ENCODE data around the gene UGT1A7. TPM values are rescaled to one million over a fixed set of nuclear protein-coding genes. Genes with fewer than 3 reads are reported as not detected.

The UGT1A7 gene
- polyA plus RNA-seq, 3 donors, result not detected

GRCh38 chr2:233650981-233651380 is 30.7 kb upstream of the UGT1A7 start:
- Histone ChIP-seq H2AFZ (ENCODE audit: insufficient read depth, low read depth, low read length, poor library complexity, severe bottlenecking) (no peak overlapping the region), H3K4me3 (replicated peaks in 1 of 3; ENCODE audit: low read depth in 2 of 3, low read length in 3 of 3) (no peak overlapping the region), H3K4me2 (replicated peaks; ENCODE audit: extremely low read depth, low read length, poor library complexity, severe bottlenecking) (no peak overlapping the region), H3K4me1 (ENCODE audit: control insufficient read depth in 1 of 2, insufficient read depth in 2 of 2, low read length in 2 of 2) (no peaks in the 10 kb centered on the region), H3K79me2 (ENCODE audit: insufficient read depth, low read length) (no peaks in the 10 kb centered on the region), H3K36me3 (replicated peaks in 1 of 2; ENCODE audit: control insufficient read depth in 1 of 2, insufficient read depth in 2 of 2, low read length in 2 of 2) (no peaks in the 10 kb centered on the region), H3K27ac (ENCODE audit: low read depth in 1 of 2, low read length in 2 of 2) (no peak overlapping the region), H3K9ac (ENCODE audit: insufficient read depth, low read length, poor library complexity, severe bottlenecking) (no peak overlapping the region), H3K27me3 (ENCODE audit: control insufficient read depth in 2 of 2, insufficient read depth in 2 of 2, low read length in 2 of 2) (no peaks in the 10 kb centered on the region), H4K20me1 (ENCODE audit: insufficient read depth, low read length) (no peaks in the 10 kb centered on the region), H3K9me3 (replicated peaks in 1 of 2; ENCODE audit: control insufficient read depth in 1 of 2, insufficient read depth in 1 of 2, low read length in 2 of 2) (peaks cover 0 to 2% of the 10 kb centered on the region in 2 donors)
- H3K27me3 Mint-ChIP-seq (ENCODE audit: low read depth in 3 of 3), result peaks cover 0 to 4% (median 3%) of the 10 kb centered on the region in 3 donors
- H3K9me3 Mint-ChIP-seq, result peaks cover 4 to 15% (median 11%) of the 10 kb centered on the region in 7 donors
- H3K4me3 Mint-ChIP-seq, result no peak overlapping the region
- WGBS (ENCODE audit: insufficient coverage), result 71% methylated on average over 1 of the region's 4 CpGs
- intact Hi-C loops (cut with micrococcal nuclease), result no loop called here
- no peaks in the 10 kb centered on the region for H3K4me1 Mint-ChIP-seq
- no peak for TF ChIP-seq CTCF (IDR thresholded peaks at IDR 0.05)
- no peak for DNase-seq
- no peaks in the 10 kb centered on the region for H3K36me3 Mint-ChIP-seq
- H3K27ac Mint-ChIP-seq, result no peak overlapping the region

DNA sequence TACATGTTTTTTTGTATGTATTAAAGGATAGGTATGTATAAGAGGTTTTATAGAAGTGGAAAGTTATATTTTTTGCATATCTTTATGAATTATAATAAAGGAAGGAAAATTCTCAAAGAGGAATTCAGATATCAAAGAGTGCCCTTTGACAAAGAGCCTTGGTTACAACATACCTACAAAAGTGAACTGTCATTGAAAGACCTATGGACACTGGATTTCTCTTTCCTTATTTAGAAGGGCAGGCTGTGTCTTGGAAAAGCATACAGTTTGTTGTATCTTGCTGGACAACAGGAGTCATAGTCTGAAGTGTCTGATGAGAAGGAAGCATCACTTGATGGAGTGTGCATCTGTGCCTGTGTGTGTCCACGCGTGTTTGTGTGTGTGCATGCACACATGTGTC is 30.3 kb upstream of the UGT1A7 start:
- H3K4me3 ChIP-seq (replicated peaks in 1 of 3; ENCODE audit: low read depth in 2 of 3, low read length in 3 of 3), result no peak overlapping the region
- intact Hi-C loops (cut with micrococcal nuclease), result no loop called here
- H2AFZ ChIP-seq (ENCODE audit: insufficient read depth, low read depth, low read length, poor library complexity, severe bottlenecking), result no peak overlapping the region

More for the DNA sequence above, 30.3 kb upstream of the UGT1A7 start:
- DNase-seq, result no peak
- H3K4me2 ChIP-seq (replicated peaks; ENCODE audit: extremely low read depth, low read length, poor library complexity, severe bottlenecking), result no peak overlapping the region
- TF ChIP-seq CTCF (IDR thresholded peaks at IDR 0.05), result no peak
- no CpG with 5 or more reads among the region's 2 CpGs for WGBS (ENCODE audit: insufficient coverage)
- no peak overlapping the region for H3K4me3 Mint-ChIP-seq
- H3K36me3 ChIP-seq (replicated peaks in 1 of 2; ENCODE audit: control insufficient read depth in 1 of 2, insufficient read depth in 2 of 2, low read length in 2 of 2), result no peaks in the 10 kb centered on the region
- no peak overlapping the region for H3K9ac ChIP-seq (ENCODE audit: insufficient read depth, low read length, poor library complexity, severe bottlenecking)
- no peaks in the 10 kb centered on the region for H3K79me2 ChIP-seq (ENCODE audit: insufficient read depth, low read length)
- no peaks in the 10 kb centered on the region for H3K27me3 ChIP-seq (ENCODE audit: control insufficient read depth in 2 of 2, insufficient read depth in 2 of 2, low read length in 2 of 2)
- H3K4me1 ChIP-seq (ENCODE audit: control insufficient read depth in 1 of 2, insufficient read depth in 2 of 2, low read length in 2 of 2), result no peaks in the 10 kb centered on the region
- H3K9me3 ChIP-seq (replicated peaks in 1 of 2; ENCODE audit: control insufficient read depth in 1 of 2, insufficient read depth in 1 of 2, low read length in 2 of 2), result no peaks in the 10 kb centered on the region
- H3K4me1 Mint-ChIP-seq, result no peaks in the 10 kb centered on the region
- peaks cover 0 to 4% (median 3%) of the 10 kb centered on the region in 3 donors for H3K27me3 Mint-ChIP-seq (ENCODE audit: low read depth in 3 of 3)
- H3K9me3 Mint-ChIP-seq, result peaks cover 0 to 12% (median 7%) of the 10 kb centered on the region in 7 donors
- H3K27ac Mint-ChIP-seq, result no peak overlapping the region
- H3K36me3 Mint-ChIP-seq, result no peaks in the 10 kb centered on the region
- H4K20me1 ChIP-seq (ENCODE audit: insufficient read depth, low read length), result no peaks in the 10 kb centered on the region
- H3K27ac ChIP-seq (ENCODE audit: low read depth in 1 of 2, low read length in 2 of 2), result no peak overlapping the region

Data from CD14-positive monocyte (primary cell).